Measurements from ENCODE around the gene MCRIP1. TPM values are rescaled to one million over a fixed set of nuclear protein-coding genes. Genes with fewer than 3 reads are reported as not detected.

The MCRIP1 gene, protein sequence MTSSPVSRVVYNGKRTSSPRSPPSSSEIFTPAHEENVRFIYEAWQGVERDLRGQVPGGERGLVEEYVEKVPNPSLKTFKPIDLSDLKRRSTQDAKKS
- 134 TPM for polyA plus RNA-seq (2013, experiment 1 of 2)
- polyA plus RNA-seq (2013, experiment 2 of 2), result 132 TPM

DNA sequence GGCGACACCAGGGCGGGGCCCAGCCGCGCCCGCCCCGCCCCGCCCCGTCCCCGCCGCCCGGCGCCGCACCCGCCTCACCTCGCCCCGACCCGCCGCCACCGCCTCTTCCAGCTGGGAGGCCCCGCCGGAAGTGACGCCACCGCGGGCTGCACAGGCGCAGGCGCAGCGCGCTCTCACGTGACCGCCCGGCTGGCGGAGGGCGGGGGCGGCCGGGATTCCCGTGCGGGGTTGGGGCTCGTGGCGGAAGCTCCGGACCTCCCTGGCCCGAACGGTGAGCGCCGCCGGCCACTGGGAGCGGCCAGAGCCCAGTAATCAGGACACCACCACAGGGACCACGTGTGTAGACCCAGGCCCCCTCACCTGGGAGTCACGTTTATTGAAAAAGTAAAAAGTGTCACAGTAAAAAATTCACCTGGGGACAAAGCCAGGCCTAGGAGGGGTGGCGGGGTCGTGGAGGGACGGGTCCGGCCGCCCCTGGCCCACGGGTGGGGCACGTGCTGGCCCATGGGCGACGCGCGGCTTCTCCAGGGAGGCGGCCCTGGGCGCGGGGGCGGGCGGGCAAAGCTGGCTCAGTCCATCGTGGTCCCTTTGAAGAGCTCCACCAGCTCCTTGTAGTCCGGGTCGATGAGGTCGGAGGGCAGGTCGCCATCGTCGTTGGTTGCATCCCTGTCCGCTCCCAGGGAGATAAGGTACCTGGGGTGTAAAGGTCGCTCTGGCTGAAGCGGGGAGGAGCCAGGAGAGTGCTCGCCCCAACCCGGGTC lies at the start of gene MCRIP1:
Gene MCRIP1, minus strand, starts transcription at position 132 of the 761 bp plus-strand sequence. CDS start 8,785 bp downstream, outside the sequence.
- Histone ChIP-seq H2AK5ac (ENCODE audit: low read length, severe bottlenecking) (peak within 1 kb of the TSS; percentile 80), H4K91ac (ENCODE audit: low read length) (peak within 1 kb of the TSS; percentile 99), H3K14ac (ENCODE audit: low read length in 2 of 2) (peak within 1 kb of the TSS in 1 of 2 experiments; percentile 91), H3K18ac (ENCODE audit: low read depth in 1 of 2, low read length in 2 of 2) (peak within 1 kb of the TSS; percentile 94 to 95), H4K8ac (ENCODE audit: low read length) (peak within 1 kb of the TSS; percentile 93), H3K23ac (ENCODE audit: low read length in 2 of 2) (peak within 1 kb of the TSS in 1 of 2 experiments; percentile 81), H3K36me3 (ENCODE audit: control insufficient read depth in 1 of 2, insufficient read depth in 2 of 2, low read depth in 1 of 2, low read length in 2 of 2) (peaks cover 4 to 11% of the 10 kb centered on the region in 2 experiments), H3K4me1 (ENCODE audit: control insufficient read depth, insufficient read depth, low read depth, low read length) (peaks cover 35% of the 10 kb centered on the region), H3K4me3 (ENCODE audit: insufficient read depth in 1 of 2, low read depth in 1 of 2, low read length in 2 of 2) (peak within 1 kb of the TSS; percentile 68 to 91), H2AFZ (ENCODE audit: low read depth, low read length) (peak within 1 kb of the TSS; percentile 47), H3K9me3 (ENCODE audit: control insufficient read depth, low read length) (no peaks in the 10 kb centered on the region), H2BK5ac (ENCODE audit: low read depth, low read length, poor library complexity, severe bottlenecking) (peak within 1 kb of the TSS; percentile 35), H3K27ac (ENCODE audit: low read length, poor library complexity, severe bottlenecking) (peak within 1 kb of the TSS; percentile 34), H3K4ac (ENCODE audit: low read depth in 1 of 2, low read length in 2 of 2) (peak within 1 kb of the TSS; percentile 84 to 97), H2BK12ac (ENCODE audit: low read length in 2 of 2) (peak within 1 kb of the TSS; percentile 55 to 91), H3K79me1 (replicated peaks; ENCODE audit: low read length, poor library complexity, severe bottlenecking) (peaks cover 22% of the 10 kb centered on the region), H3K27me3 (ENCODE audit: control insufficient read depth in 1 of 2, insufficient read depth in 1 of 2, low read length in 2 of 2) (no peaks in the 10 kb centered on the region), H2BK15ac (ENCODE audit: low read depth, poor library complexity, severe bottlenecking) (peak within 1 kb of the TSS; percentile 44), H3K4me2 (ENCODE audit: low read length, poor library complexity, severe bottlenecking) (peak within 1 kb of the TSS; percentile 81), H3K9ac (ENCODE audit: low read length) (peak within 1 kb of the TSS; percentile 97), H2BK120ac (ENCODE audit: low read depth, low read length) (peak within 1 kb of the TSS; percentile 91)
- peak; percentile 93 for DNase-seq
- 2% methylated on average over 68 of the region's 76 CpGs for WGBS

DNA sequence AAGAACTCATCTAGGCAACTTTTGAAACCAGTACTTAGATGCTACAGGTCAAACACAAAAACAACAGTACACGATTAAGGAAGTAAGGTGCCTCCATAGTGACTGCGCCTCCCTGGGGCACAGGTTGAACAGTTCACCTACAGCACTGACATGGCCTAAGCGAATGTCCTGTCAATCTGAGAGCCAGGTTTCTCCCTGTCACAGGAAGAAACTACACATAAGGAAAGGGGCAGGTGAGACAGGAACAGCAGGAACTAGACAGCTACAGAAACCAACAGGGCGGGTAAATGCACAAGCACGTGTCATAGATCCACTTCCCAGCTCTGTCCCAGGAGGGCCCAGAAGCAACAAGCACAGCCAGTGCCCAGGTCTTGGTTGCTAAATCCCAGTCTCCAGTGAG lies 46.0 kb upstream of the MCRIP1 start:
- WGBS, result 90% methylated on average over 5 of the region's 5 CpGs
- peaks cover 35 to 41% of the 10 kb centered on the region in 2 experiments for H3K36me3 ChIP-seq (ENCODE audit: control insufficient read depth in 1 of 2, insufficient read depth in 2 of 2, low read depth in 1 of 2, low read length in 2 of 2)
- no peak overlapping the region for H3K18ac ChIP-seq (ENCODE audit: low read depth in 1 of 2, low read length in 2 of 2)
- H2AK5ac ChIP-seq (ENCODE audit: low read length, severe bottlenecking), result no peak overlapping the region
- no peak overlapping the region for H2BK15ac ChIP-seq (ENCODE audit: low read depth, poor library complexity, severe bottlenecking)
- no peak overlapping the region for H3K14ac ChIP-seq (ENCODE audit: low read length in 2 of 2)
- H3K27me3 ChIP-seq (ENCODE audit: control insufficient read depth in 1 of 2, insufficient read depth in 1 of 2, low read length in 2 of 2), result no peaks in the 10 kb centered on the region
- no peak overlapping the region for H2BK5ac ChIP-seq (ENCODE audit: low read depth, low read length, poor library complexity, severe bottlenecking)
- no peak overlapping the region for H2AFZ ChIP-seq (ENCODE audit: low read depth, low read length)
- H3K9ac ChIP-seq (ENCODE audit: low read length), result no peak overlapping the region
- H3K23ac ChIP-seq (ENCODE audit: low read length in 2 of 2), result no peak overlapping the region
- peaks cover 8% of the 10 kb centered on the region for H3K79me1 ChIP-seq (replicated peaks; ENCODE audit: low read length, poor library complexity, severe bottlenecking)
- no peak overlapping the region for H4K8ac ChIP-seq (ENCODE audit: low read length)
- no peak overlapping the region for H2BK12ac ChIP-seq (ENCODE audit: low read length in 2 of 2)
- no peaks in the 10 kb centered on the region for H3K9me3 ChIP-seq (ENCODE audit: control insufficient read depth, low read length)
- no peak overlapping the region for H3K4me2 ChIP-seq (ENCODE audit: low read length, poor library complexity, severe bottlenecking)
- no peak for DNase-seq
- no peak overlapping the region for H3K4ac ChIP-seq (ENCODE audit: low read depth in 1 of 2, low read length in 2 of 2)
- no peak overlapping the region for H2BK120ac ChIP-seq (ENCODE audit: low read depth, low read length)
- no peak overlapping the region for H4K91ac ChIP-seq (ENCODE audit: low read length)
- H3K27ac ChIP-seq (ENCODE audit: low read length, poor library complexity, severe bottlenecking), result no peak overlapping the region
- H3K4me1 ChIP-seq (ENCODE audit: control insufficient read depth, insufficient read depth, low read depth, low read length), result no peaks in the 10 kb centered on the region
- H3K4me3 ChIP-seq (ENCODE audit: insufficient read depth in 1 of 2, low read depth in 1 of 2, low read length in 2 of 2), result no peak overlapping the region

DNA sequence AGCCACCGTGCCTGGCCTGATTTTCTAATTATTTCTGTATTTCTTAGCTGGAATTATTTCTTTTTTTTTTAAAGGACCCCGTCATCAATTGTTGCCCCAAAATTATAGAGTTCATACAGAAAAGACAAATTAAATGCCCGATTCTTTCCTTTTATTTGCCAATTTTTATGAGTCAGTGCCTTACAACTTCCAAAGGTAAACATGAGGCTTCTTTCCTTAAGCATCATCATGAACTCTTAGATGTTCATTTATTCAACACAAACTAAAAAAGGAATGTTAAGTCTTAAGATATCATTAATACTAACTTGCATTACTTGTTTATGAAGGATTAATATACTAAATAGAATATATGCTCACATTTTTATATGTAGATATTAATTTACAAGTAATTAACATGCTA lies 45.2 kb upstream of the MCRIP1 start:
- Histone ChIP-seq H3K4ac (ENCODE audit: low read depth in 1 of 2, low read length in 2 of 2) (no peak overlapping the region), H2BK15ac (ENCODE audit: low read depth, poor library complexity, severe bottlenecking) (no peak overlapping the region), H3K4me2 (ENCODE audit: low read length, poor library complexity, severe bottlenecking) (no peak overlapping the region), H2AK5ac (ENCODE audit: low read length, severe bottlenecking) (no peak overlapping the region), H3K23ac (ENCODE audit: low read length in 2 of 2) (no peak overlapping the region), H3K27ac (ENCODE audit: low read length, poor library complexity, severe bottlenecking) (no peak overlapping the region), H2BK5ac (ENCODE audit: low read depth, low read length, poor library complexity, severe bottlenecking) (no peak overlapping the region), H3K27me3 (ENCODE audit: control insufficient read depth in 1 of 2, insufficient read depth in 1 of 2, low read length in 2 of 2) (no peaks in the 10 kb centered on the region), H3K9ac (ENCODE audit: low read length) (no peak overlapping the region), H4K8ac (ENCODE audit: low read length) (no peak overlapping the region), H2BK120ac (ENCODE audit: low read depth, low read length) (no peak overlapping the region), H3K9me3 (ENCODE audit: control insufficient read depth, low read length) (no peaks in the 10 kb centered on the region), H3K14ac (ENCODE audit: low read length in 2 of 2) (no peak overlapping the region), H4K91ac (ENCODE audit: low read length) (no peak overlapping the region), H2BK12ac (ENCODE audit: low read length in 2 of 2) (no peak overlapping the region), H3K18ac (ENCODE audit: low read depth in 1 of 2, low read length in 2 of 2) (no peak overlapping the region), H2AFZ (ENCODE audit: low read depth, low read length) (no peak overlapping the region), H3K79me1 (replicated peaks; ENCODE audit: low read length, poor library complexity, severe bottlenecking) (peaks cover 6% of the 10 kb centered on the region), H3K36me3 (ENCODE audit: control insufficient read depth in 1 of 2, insufficient read depth in 2 of 2, low read depth in 1 of 2, low read length in 2 of 2) (peaks cover 27 to 39% of the 10 kb centered on the region in 2 experiments), H3K4me3 (ENCODE audit: insufficient read depth in 1 of 2, low read depth in 1 of 2, low read length in 2 of 2) (no peak overlapping the region), H3K4me1 (ENCODE audit: control insufficient read depth, insufficient read depth, low read depth, low read length) (peaks cover 2% of the 10 kb centered on the region)
- no peak for DNase-seq
- WGBS, result 96% methylated on average over 3 of the region's 3 CpGs

DNA sequence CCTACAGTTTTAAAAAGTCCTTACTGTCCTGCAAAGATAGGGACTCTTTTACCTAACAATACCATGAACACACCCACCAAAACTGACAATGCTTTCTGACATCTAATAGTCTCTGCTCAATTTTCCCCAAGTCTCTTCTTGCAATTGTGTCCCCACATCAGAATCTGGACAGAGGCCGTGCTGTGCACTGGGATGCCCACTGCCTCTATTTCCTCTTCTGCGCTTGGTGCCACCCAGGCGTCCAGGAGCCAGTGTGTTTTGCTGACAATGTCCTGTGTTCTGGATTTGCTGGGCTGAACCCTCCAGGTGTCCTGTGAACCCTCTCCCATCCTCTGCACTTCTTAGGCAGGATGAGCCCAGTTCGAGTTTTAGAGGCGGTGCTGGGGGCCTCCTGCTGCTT lies 44.5 kb upstream of the MCRIP1 start:
- no peak overlapping the region for H3K4ac ChIP-seq (ENCODE audit: low read depth in 1 of 2, low read length in 2 of 2)
- no peaks in the 10 kb centered on the region for H3K9me3 ChIP-seq (ENCODE audit: control insufficient read depth, low read length)
- peaks cover 6% of the 10 kb centered on the region for H3K79me1 ChIP-seq (replicated peaks; ENCODE audit: low read length, poor library complexity, severe bottlenecking)
- no peak overlapping the region for H3K4me3 ChIP-seq (ENCODE audit: insufficient read depth in 1 of 2, low read depth in 1 of 2, low read length in 2 of 2)
- 99% methylated on average over 3 of the region's 5 CpGs for WGBS
- no peak overlapping the region for H2AK5ac ChIP-seq (ENCODE audit: low read length, severe bottlenecking)
- no peak overlapping the region for H4K8ac ChIP-seq (ENCODE audit: low read length)
- no peak overlapping the region for H4K91ac ChIP-seq (ENCODE audit: low read length)
- no peak overlapping the region for H3K23ac ChIP-seq (ENCODE audit: low read length in 2 of 2)
- H3K9ac ChIP-seq (ENCODE audit: low read length), result no peak overlapping the region
- no peak overlapping the region for H2AFZ ChIP-seq (ENCODE audit: low read depth, low read length)
- H3K27me3 ChIP-seq (ENCODE audit: control insufficient read depth in 1 of 2, insufficient read depth in 1 of 2, low read length in 2 of 2), result no peaks in the 10 kb centered on the region
- H3K14ac ChIP-seq (ENCODE audit: low read length in 2 of 2), result no peak overlapping the region
- H3K27ac ChIP-seq (ENCODE audit: low read length, poor library complexity, severe bottlenecking), result no peak overlapping the region
- no peak overlapping the region for H3K4me2 ChIP-seq (ENCODE audit: low read length, poor library complexity, severe bottlenecking)
- no peak overlapping the region for H2BK120ac ChIP-seq (ENCODE audit: low read depth, low read length)
- no peak overlapping the region for H2BK12ac ChIP-seq (ENCODE audit: low read length in 2 of 2)
- H3K36me3 ChIP-seq (ENCODE audit: control insufficient read depth in 1 of 2, insufficient read depth in 2 of 2, low read depth in 1 of 2, low read length in 2 of 2), result peaks cover 21 to 36% of the 10 kb centered on the region in 2 experiments
- no peak overlapping the region for H3K18ac ChIP-seq (ENCODE audit: low read depth in 1 of 2, low read length in 2 of 2)
- no peak overlapping the region for H2BK15ac ChIP-seq (ENCODE audit: low read depth, poor library complexity, severe bottlenecking)
- H3K4me1 ChIP-seq (ENCODE audit: control insufficient read depth, insufficient read depth, low read depth, low read length), result peaks cover 2% of the 10 kb centered on the region
- no peak overlapping the region for H2BK5ac ChIP-seq (ENCODE audit: low read depth, low read length, poor library complexity, severe bottlenecking)
- no peak for DNase-seq
